Lung (tissue), 12 donors: ENCODE data around the gene TUSC2. TPM values are rescaled to one million over a fixed set of nuclear protein-coding genes. Genes with fewer than 3 reads are reported as not detected.
A peak's percentile ranks its signal among the peaks of the same experiment; 100 is the strongest.

Source experiments
- ATAC-seq: fragments of 200-7000 bp; cut with Tn5 transposase; one replicate; pipeline ENCODE4 v1.9.1; 2020; ENCODE audit warnings: moderate number of reproducible peaks; ENCODE audit not compliant: insufficient read depth, low FRiP score
- DNase-seq, 3 donors: peaks; one replicate each; pipeline ENCODE4 v3.0.0-alpha.2; 2013 to 2017
- H3K27ac ChIP-seq, 2 donors: one replicate each; pipeline ENCODE4 v1.5.1; 2013; ENCODE audit warnings: mild to moderate bottlenecking in 2 of 2, moderate library complexity in 2 of 2, control low read depth in 1 of 2, inconsistent platforms in 1 of 2, low read depth in 1 of 2, low read length in 1 of 2
- H3K27me3 ChIP-seq, 3 donors: one replicate each; pipeline ENCODE4 v1.5.1; 2013; ENCODE audit warnings: low read length in 2 of 3; ENCODE audit not compliant: control insufficient read depth in 3 of 3, insufficient read depth in 3 of 3
- H3K36me3 ChIP-seq, 4 donors: one replicate each; pipeline ENCODE4 v1.5.1; 2013; ENCODE audit warnings: low read length in 4 of 4, mild to moderate bottlenecking in 1 of 4, moderate library complexity in 1 of 4; ENCODE audit not compliant: control insufficient read depth in 4 of 4, insufficient read depth in 4 of 4
- H3K4me1 ChIP-seq, 5 donors: one replicate each; pipeline ENCODE4 v1.5.1; 2013; ENCODE audit warnings: low read length in 5 of 5, mild to moderate bottlenecking in 2 of 5, moderate library complexity in 1 of 5; ENCODE audit not compliant: control insufficient read depth in 5 of 5, insufficient read depth in 5 of 5
- H3K4me3 ChIP-seq: one replicate; pipeline ENCODE4 v1.5.1; 2013; ENCODE audit warnings: mild to moderate bottlenecking, control low read depth, moderate library complexity
- H3K9ac ChIP-seq, 2 donors: one replicate each; pipeline ENCODE4 v1.5.1; 2013; ENCODE audit warnings: low read length in 2 of 2, control low read depth in 1 of 2; ENCODE audit not compliant: insufficient read depth in 1 of 2
- H3K9me3 ChIP-seq, 4 donors: one replicate each; pipeline ENCODE4 v1.5.1; 2013; ENCODE audit warnings: low read length in 3 of 4, mild to moderate bottlenecking in 1 of 4, moderate library complexity in 1 of 4; ENCODE audit not compliant: control insufficient read depth in 4 of 4, insufficient read depth in 3 of 4
- CTCF ChIP-seq: IDR thresholded peaks from 2 replicates; pipeline ENCODE4 v1.5.1; 2012; ENCODE audit warnings: mild to moderate bottlenecking; ENCODE audit errors: control extremely low read depth, extremely low read depth
- WGBS, 2 donors: extraction: QIAGEN DNeasy Blood & Tissue Kit; methylation state at CpG; one replicate each; pipeline ENCODE4 v1.1.7; 2013; 5-methylcytosine and 5-hydroxymethylcytosine counted together
- polyA plus RNA-seq, 2 donors: library from polyadenylated mRNA; stranded (reverse); fragments of 200-250 nt; gene quantifications; one replicate each; pipeline ENCODE4 v1.2.1, GENCODE V29; 2013
- total RNA-seq, 2 donors: library from RNA; depleted of rRNA in 1 of 2; stranded (reverse); fragments of >200 nt in 1 of 2; gene quantifications; one replicate each; pipeline ENCODE4 v1.2.1, GENCODE V29; 2014 to 2021
- donor health status: control.
- donor health status: control.
- donor health status: Bipolar disorder and iron deficiency.
- donor health status: healthy.
- donor health status: DM: yes; HTN: yes; CAD: no.

Gene TUSC2
- total and polyA plus RNA-seq, 4 donors, result 11.1 to 54.5 (median 30.5) TPM

DNA sequence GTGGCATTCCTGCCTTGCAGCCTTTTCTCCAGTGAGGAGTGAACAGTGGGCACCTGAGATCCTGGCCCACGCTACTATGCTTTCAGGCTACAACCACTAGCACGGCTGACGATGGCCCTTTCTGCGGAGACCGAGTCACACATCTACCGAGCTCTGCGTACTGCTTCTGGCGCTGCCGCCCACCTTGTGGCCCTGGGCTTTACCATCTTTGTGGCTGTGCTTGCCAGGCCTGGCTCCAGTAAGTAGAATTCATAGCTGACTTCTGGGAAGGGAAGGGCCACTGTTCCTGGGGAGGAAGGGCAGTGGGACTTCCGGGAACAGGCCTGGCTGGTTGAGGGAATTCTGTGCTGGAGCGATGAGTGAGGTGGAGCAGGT, 23.3 kb upstream of the TUSC2 start:
- TF ChIP-seq CTCF, result no peak
- H3K27me3 ChIP-seq, result no peaks in the 10 kb centered on the region
- H3K4me1 ChIP-seq, result peaks cover 15 to 29% (median 18%) of the 10 kb centered on the region in 5 donors
- 55 to 73% methylated on average over 11 of the region's 11 CpGs for WGBS, 2 donors
- H3K4me3 ChIP-seq, result peak overlapping the region; percentile 12
- H3K9ac ChIP-seq, result peak overlapping the region in 1 of 2 donors; percentile 47
- DNase-seq, result no peak
- peaks cover 9 to 39% (median 27%) of the 10 kb centered on the region in 4 donors for H3K36me3 ChIP-seq
- H3K9me3 ChIP-seq, result no peaks in the 10 kb centered on the region
- ATAC-seq, result no peak
- peak overlapping the region in 1 of 2 donors; percentile 92 for H3K27ac ChIP-seq

DNA sequence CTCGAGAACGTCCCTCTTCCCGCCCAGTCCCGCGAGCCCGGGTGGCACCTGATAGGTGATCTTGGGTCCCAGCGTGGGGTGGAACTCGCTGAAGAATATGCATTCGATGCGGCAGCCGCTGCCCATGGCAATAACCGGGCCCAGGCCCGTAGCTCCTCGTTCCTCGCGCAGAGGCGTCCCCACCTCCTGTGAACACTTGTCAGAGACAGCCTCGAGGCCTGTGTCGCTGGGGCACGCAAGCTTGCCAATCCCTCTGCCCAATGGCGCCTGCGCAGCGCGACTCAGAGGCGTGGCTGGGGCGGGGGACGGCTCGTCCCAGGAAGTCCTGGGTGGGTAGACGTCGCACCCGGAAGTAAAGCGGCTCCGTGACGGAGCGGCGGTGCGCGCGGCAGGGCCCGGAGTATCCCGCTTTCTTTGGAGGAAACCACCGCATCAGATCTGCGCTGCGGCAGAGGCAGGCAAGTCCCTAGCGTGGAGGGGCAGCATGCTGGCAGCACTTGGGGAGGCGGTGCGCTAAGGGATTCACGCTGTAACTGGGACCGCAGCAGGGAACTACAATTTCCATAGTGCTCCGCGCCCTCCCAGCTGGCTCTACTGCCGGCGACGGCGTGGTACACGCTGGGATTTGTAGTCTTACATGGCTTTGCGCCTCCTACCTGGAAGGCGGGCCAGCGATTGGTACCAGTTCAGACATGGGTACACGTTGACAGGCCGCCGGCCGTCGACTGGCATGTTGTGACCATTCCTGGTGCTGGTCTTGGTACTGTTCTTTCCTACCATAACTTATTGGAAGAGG, 22.7 kb upstream of the TUSC2 start, which contains the start of the genes CYB561D2 and NPRL2:
Gene CYB561D2 (plus strand): TSS at position 336 of the 796 bp plus-strand sequence. CDS start 572 bp downstream, outside the sequence.
Gene NPRL2 (minus strand): TSS at position 249 of the 796 bp plus-strand sequence. CDS start 123 bp downstream, at position 126.
- peaks cover 9 to 26% (median 13%) of the 10 kb centered on the region in 5 donors for H3K4me1 ChIP-seq
- 0 to 1% methylated on average over 64 of the region's 64 CpGs for WGBS, 2 donors
- H3K9me3 ChIP-seq, result no peaks in the 10 kb centered on the region
- peaks cover 9 to 33% (median 24%) of the 10 kb centered on the region in 4 donors for H3K36me3 ChIP-seq
- peak within 1 kb of the TSS; percentile 63 for H3K4me3 ChIP-seq
- peak; percentile 93 for ATAC-seq
- peak within 1 kb of the TSS; percentile 90 to 92 for H3K27ac ChIP-seq
- H3K27me3 ChIP-seq, result no peaks in the 10 kb centered on the region
- peak within 1 kb of the TSS; percentile 53 to 76 for H3K9ac ChIP-seq
- DNase-seq, result peak; percentile 96
- no peak for TF ChIP-seq CTCF

DNA sequence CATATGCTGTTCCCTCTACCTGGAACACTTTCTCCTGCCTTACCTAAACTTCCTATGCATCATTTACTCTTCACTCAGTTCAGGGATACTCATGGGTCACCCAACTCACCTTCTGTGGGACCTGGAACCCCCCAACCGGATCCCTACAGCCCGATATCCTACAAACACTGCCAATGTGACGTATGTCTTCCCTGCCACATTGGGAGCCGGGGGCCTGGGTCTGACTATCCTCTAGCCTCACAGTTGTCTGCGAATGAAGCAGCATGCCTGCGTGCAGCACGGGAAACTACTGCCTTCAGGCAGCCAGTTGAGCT, 22.1 kb upstream of the TUSC2 start:
- H3K4me1 ChIP-seq, result peaks cover 8 to 29% (median 13%) of the 10 kb centered on the region in 5 donors
- no peaks in the 10 kb centered on the region for H3K27me3 ChIP-seq
- TF ChIP-seq CTCF, result no peak
- ATAC-seq, result no peak
- H3K36me3 ChIP-seq, result peaks cover 9 to 29% (median 21%) of the 10 kb centered on the region in 4 donors
- H3K4me3 ChIP-seq, result peak overlapping the region; percentile 63
- H3K9me3 ChIP-seq, result no peaks in the 10 kb centered on the region
- WGBS, 2 donors, result 6 to 18% methylated on average over 7 of the region's 7 CpGs
- DNase-seq, result no peak
- H3K9ac ChIP-seq, result peak overlapping the region; percentile 27 to 53
- H3K27ac ChIP-seq, result peak overlapping the region; percentile 71 to 92
